Vagina (tissue), 2 donors: ENCODE data around the gene CDH4.

Experiments
- CTCF ChIP-seq, 3 experiments: fragments of 450-650 bp in 2 of 3; fragments of 200-600 bp in 1 of 3; sonication (generic) in 1 of 3; IDR thresholded peaks; one replicate each; pipeline ENCODE4 v1.5.1; 2017 to 2019; ENCODE audit warnings: antibody characterized with exemption in 3 of 3, mild to moderate bottlenecking in 2 of 3, moderate library complexity in 2 of 3
- POLR2A ChIP-seq, 2 donors: fragments of 450-650 bp; IDR thresholded peaks; one replicate each; pipeline ENCODE4 v1.6.1; 2017; ENCODE audit warnings: antibody characterized with exemption in 2 of 2, mild to moderate bottlenecking in 2 of 2, moderate library complexity in 2 of 2
- POLR2AphosphoS5 ChIP-seq, 2 donors: sonication (generic); formaldehyde crosslinking; IDR thresholded peaks; one replicate each; pipeline ENCODE4 v1.9.0; 2017; ENCODE audit warnings: antibody characterized with exemption in 2 of 2, mild to moderate bottlenecking in 2 of 2, low read depth in 1 of 2; ENCODE audit not compliant: insufficient read depth in 1 of 2

DNA sequence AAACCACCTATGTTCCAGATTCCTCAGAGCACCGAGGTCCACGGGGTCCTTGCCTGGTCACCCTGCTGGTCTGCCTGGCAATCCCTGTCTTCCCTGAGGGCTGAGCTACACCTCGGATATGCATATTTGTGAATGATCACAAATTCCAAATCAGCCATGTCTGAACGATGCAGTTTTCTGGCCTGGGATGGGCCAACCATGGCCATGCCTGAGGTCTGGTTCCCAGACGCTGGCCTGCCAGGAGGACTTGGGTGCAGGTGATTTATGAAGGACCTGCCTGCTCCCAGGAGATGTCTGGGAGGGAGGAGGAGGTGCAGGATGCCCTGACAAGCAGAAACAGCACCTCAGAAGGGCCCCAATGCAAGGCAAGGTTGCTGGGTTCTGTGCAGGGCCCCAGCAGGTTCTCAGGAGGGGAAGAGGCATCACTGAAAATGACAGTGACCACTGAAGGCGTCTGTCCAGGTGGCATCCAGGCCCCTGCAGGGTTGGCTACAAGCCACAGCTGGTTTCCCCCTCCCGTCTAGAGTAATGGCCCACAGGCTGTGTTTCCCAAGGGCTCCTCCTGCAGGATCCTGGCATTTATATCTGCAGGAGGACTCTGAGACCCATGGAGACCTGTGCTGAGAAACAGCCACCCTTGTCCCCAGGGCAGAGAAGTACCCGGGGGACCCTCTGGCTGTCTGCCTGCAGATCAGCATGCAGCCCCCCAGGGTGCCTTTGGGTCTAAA, 608.4 kb downstream of the CDH4 start:
- TF ChIP-seq POLR2A (IDR thresholded peaks at IDR 0.05), result no peak
- TF ChIP-seq CTCF (IDR thresholded peaks at IDR 0.05), result no peak
- TF ChIP-seq POLR2AphosphoS5 (IDR thresholded peaks at IDR 0.05; ENCODE audit: insufficient read depth in 1 of 2, low read depth in 1 of 2), result no peak
